ENCODE measurements around the gene TMEM43.

The TMEM43 gene

GRCh38 chr3:14121859-14122258 lies 3.0 kb upstream of the TMEM43 start:
- TF ChIP-seq, protein P1, sequence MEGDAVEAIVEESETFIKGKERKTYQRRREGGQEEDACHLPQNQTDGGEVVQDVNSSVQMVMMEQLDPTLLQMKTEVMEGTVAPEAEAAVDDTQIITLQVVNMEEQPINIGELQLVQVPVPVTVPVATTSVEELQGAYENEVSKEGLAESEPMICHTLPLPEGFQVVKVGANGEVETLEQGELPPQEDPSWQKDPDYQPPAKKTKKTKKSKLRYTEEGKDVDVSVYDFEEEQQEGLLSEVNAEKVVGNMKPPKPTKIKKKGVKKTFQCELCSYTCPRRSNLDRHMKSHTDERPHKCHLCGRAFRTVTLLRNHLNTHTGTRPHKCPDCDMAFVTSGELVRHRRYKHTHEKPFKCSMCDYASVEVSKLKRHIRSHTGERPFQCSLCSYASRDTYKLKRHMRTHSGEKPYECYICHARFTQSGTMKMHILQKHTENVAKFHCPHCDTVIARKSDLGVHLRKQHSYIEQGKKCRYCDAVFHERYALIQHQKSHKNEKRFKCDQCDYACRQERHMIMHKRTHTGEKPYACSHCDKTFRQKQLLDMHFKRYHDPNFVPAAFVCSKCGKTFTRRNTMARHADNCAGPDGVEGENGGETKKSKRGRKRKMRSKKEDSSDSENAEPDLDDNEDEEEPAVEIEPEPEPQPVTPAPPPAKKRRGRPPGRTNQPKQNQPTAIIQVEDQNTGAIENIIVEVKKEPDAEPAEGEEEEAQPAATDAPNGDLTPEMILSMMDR (IDR thresholded peaks at IDR 0.05) = no peak
- intact Hi-C loops (cut with DNase I; ENCODE audit: low total_unique reads) = loop anchor here (10.0 kb wide), 2 partner anchors 333 to 823 kb away; partner anchors contain the start of gene NR2C2

GRCh38 chr3:14122301-14122700 lies 2.6 kb upstream of the TMEM43 start:
- no peak for DNase-seq
- Histone ChIP-seq H3K27me3 (no peaks in the 10 kb centered on the region), H3K9me3 (no peaks in the 10 kb centered on the region), H3K4me1 (peaks cover 0 to 35% (median 24%) of the 10 kb centered on the region in 4 donors), H3K4me3 (no peak overlapping the region), H3K36me3 (peaks cover 0 to 21% (median 0%) of the 10 kb centered on the region in 3 donors), H3K27ac (no peak overlapping the region)
- intact Hi-C loops (cut with DNase I; ENCODE audit: low total_unique reads) = loop anchor here (10.0 kb wide), 2 partner anchors 332 to 822 kb away; partner anchors contain the start of gene NR2C2
- TF ChIP-seq, protein P1 (IDR thresholded peaks at IDR 0.05) = no peak

More at GRCh38 chr3:14121859-14122258, 3.0 kb upstream of the TMEM43 start:
- H3K4me3 ChIP-seq = no peak overlapping the region
- H3K9me3 ChIP-seq = no peaks in the 10 kb centered on the region
- DNase-seq = no peak
- no peak overlapping the region for H3K27ac ChIP-seq
- H3K4me1 ChIP-seq = peaks cover 0 to 31% (median 20%) of the 10 kb centered on the region in 4 donors
- peaks cover 0 to 21% (median 0%) of the 10 kb centered on the region in 3 donors for H3K36me3 ChIP-seq
- H3K27me3 ChIP-seq = no peaks in the 10 kb centered on the region

- H3K4me1 ChIP-seq = peaks cover 0 to 41% (median 31%) of the 10 kb centered on the region in 4 donors
- no peak for DNase-seq
Observed at GRCh38 chr3:14123308-14124222, 1.3 kb upstream of the TMEM43 start.

DNA sequence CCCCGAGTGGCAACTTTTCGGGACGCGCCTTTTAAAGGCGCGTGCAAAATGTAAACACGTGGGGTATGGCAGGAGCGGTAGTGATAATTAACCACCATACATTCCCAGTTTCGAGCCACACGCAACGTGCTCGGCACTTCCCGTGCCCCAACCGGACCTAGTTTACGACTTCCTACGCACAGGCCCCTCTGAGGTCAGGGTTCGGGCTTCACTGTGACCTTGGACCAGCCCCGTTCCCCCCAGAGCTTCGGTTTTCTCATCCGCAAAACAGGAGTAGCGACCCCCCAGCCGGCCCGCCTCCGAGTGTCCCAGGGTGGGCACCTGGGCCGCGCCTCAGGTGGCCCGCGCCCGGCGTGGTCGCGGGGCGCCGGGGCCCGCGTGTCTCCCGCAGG lies 633 bp upstream of the TMEM43 start:
- no peaks in the 10 kb centered on the region for H3K27me3 ChIP-seq
- TF ChIP-seq, protein P1 (IDR thresholded peaks at IDR 0.05) = no peak
- peaks cover 0 to 41% (median 31%) of the 10 kb centered on the region in 4 donors for H3K4me1 ChIP-seq
- peak overlapping the region; percentile 93 to 94 for H3K27ac ChIP-seq
- peak; percentile 70 to 75 for DNase-seq
- intact Hi-C loops (cut with DNase I; ENCODE audit: low total_unique reads) = loop anchor here (2.0 to 10.0 kb wide), 3 partner anchors 55 to 821 kb away; partner anchors contain the start of genes LSM3, NR2C2 and XPC
- H3K4me3 ChIP-seq = peak overlapping the region; percentile 72 to 83
- H3K9me3 ChIP-seq = no peaks in the 10 kb centered on the region
- peaks cover 5 to 36% (median 14%) of the 10 kb centered on the region in 3 donors for H3K36me3 ChIP-seq

More at GRCh38 chr3:14123308-14124222, 1.3 kb upstream of the TMEM43 start:
- Histone ChIP-seq H3K36me3 (peaks cover 0 to 30% (median 9%) of the 10 kb centered on the region in 3 donors), H3K27me3 (no peaks in the 10 kb centered on the region), H3K27ac (peak overlapping the region; percentile 93 to 94), H3K9me3 (no peaks in the 10 kb centered on the region), H3K4me3 (peak overlapping the region; percentile 72 to 83)
- TF ChIP-seq, protein P1 (IDR thresholded peaks at IDR 0.05) = no peak
- intact Hi-C loops (cut with DNase I; ENCODE audit: low total_unique reads) = loop anchor here (2.0 to 10.0 kb wide), 3 partner anchors 55 to 821 kb away; partner anchors contain the start of genes LSM3, NR2C2 and XPC

GRCh38 chr3:14125193-14126016 lies 553 bp downstream of the TMEM43 start:
- Histone ChIP-seq H3K36me3 (peaks cover 17 to 45% (median 26%) of the 10 kb centered on the region in 3 donors), H3K4me1 (peaks cover 0 to 41% (median 31%) of the 10 kb centered on the region in 4 donors), H3K9me3 (no peaks in the 10 kb centered on the region), H3K4me3 (peak overlapping the region; percentile 72 to 83), H3K27ac (peak overlapping the region; percentile 93 to 94), H3K27me3 (no peaks in the 10 kb centered on the region)
- TF ChIP-seq, protein P1 (IDR thresholded peaks at IDR 0.05) = no peak
- intact Hi-C loops (cut with DNase I; ENCODE audit: low total_unique reads) = loop anchor here (2.0 to 10.0 kb wide), 4 partner anchors 53 to 819 kb away; partner anchors contain the start of genes LSM3, NR2C2 and XPC
- peak; percentile 81 to 91 for DNase-seq
